Activated CD4-positive, alpha-beta T cell treated with anti-CD3 and anti-CD28 coated beads for 24 hours (primary cell): ENCODE results near the gene TMEM53.
"Not testable (repeated sequence)": the region's sequence is repeated elsewhere in the genome, so short reads cannot be mapped to it uniquely, and the experiment has no call there.

Experiments
- DNase-seq, 2 donors: peaks; one replicate each; pipeline ENCODE4 v3.0.0-alpha.2; 2020; ENCODE audit warnings: low read depth in 2 of 2

Gene TMEM53

DNA sequence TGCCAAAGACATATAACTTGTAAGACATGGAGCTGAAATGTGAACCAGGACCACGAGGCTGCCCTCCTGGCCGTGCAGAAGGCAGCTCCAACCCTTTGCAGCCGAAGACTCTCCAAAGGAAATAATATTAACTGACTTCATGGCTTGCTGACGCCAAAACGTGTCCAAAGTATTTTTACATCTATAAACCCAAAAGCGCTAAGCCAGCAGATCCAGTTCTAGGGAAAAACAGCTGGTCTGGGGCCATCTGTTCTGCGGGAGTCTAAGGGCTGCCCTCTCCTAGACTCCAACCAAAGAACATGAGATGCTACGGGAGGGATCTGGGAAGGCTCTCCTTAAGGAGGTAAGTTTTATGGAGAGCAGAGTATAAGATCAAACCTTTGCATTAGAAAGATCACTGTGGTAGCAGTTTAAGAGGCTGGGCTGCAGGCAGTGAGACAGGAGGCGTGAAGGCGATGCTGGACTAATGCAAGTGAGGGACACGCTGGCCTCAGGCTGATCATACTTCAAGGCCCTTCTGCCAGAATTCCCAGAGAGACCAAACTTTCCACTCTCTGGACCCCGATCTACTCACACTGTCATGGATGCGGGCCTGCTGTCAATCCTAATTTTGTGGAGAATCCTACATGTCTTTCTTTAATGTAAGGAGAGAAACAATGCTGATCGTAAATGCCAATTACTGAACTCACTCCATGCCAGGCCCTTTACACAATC is 1.2 kb downstream of the TMEM53 start:
- no peak for DNase-seq

GRCh38 chr1:44672254-44672955 is 1.9 kb downstream of the TMEM53 start:
- no peak for DNase-seq

DNA sequence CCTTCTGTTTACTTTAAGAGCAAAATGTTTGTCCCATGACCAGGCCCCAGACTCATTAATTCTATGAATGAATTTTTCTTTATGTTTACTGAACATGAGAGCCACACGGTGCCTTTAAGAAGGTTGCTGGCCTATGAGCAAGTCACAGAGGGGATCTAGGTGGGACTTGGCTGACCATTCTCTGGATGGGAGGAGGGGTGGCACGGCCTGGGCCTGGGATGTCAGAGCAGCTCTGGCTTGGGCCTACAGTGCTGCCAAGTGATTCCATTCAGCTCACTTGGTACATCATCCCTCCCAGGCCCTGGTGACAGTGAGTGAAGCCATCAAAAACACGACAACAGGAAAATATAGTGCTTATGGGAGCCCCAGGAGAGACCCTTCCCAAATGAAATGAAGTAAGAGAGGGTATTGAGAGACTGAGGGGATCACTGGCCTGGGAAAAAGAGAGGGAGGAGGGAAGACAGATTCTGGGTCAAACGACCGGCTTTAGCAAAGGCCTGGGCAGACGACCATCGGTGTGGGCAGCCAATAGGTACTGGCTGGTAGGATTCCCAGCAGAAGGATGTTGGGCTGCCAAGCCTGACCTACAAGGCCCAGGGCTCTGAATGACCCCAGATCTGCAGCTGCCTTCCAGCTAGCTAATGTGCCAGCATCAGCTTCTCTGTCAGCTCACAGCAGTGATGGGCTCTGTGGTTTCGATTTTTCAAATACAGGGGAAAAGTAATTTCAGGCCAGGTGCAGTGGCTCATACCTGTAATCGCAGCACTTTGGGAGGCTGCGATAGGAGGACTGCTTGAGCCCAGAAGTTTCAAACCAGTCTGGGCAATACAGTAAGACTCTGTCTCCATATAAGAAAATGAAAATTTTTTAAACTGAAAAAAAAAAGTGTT is 3.3 kb downstream of the TMEM53 start:
- DNase-seq: no peak

DNA sequence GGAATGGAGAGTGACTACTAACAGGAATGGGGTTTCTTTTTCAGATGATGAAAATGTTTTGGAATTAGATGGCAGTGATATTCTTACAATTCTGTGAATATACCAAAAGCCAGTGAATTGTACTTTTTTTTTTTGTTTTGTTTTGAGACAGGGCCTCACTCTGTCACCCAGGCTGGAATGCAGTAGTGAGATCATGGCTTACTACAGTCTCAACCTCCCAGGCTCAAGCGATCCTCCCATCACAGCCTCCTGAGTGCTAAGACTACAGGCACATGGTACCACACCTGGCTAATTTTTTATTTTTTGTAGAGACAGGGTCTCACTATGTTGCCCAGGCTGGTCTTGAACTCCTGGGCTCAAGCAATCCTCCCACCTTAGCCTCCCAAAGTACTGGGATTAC is 7.6 kb downstream of the TMEM53 start:
- not testable (repeated sequence) for DNase-seq

- peak in 1 of 2 donors; percentile 28 for DNase-seq
Measured at GRCh38 chr1:44664730-44665370, 9.4 kb downstream of the TMEM53 start.

- no peak for DNase-seq
Measured at GRCh38 chr1:44663417-44663816, 10.9 kb downstream of the TMEM53 start.

DNA sequence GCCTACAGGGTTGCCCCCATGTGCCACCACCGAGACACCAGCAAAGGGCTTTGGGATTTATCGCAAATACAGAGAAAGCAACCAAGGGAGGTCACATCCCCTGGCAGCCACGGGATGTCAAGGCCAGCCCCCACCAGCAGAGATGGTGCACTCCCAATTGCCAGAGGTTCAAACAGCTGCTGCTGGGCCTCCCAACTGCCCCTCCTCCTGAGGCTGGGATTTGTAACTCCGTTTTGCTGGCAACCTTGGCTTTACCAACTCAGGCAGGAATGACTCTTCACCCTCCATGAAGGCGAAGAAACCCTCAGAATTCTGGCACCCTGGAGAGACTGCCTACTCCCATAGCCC is 11.6 kb downstream of the TMEM53 start:
- no peak for DNase-seq

GRCh38 chr1:44661781-44662682 is 12.2 kb downstream of the TMEM53 start:
- DNase-seq: no peak

DNA sequence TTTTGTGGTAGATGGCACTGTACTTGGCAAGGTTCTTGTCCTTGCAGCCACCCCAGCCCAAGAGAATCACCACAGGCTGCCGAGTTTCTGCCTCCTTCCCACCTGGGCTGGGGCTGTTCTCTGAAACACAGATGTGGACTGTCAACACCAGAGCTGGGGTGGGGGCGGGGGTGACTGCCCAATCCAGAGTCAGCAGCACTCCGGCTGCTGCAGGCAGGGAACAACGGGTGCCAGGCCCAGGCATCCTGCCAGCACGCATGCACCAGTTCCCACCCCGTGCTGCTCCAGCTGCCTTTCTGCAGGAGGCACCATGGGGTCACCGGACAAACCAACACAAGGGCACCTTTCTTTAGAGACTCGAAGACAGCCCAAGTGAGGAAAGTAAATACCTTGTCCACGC is 14.1 kb downstream of the TMEM53 start:
- DNase-seq: no peak

GRCh38 chr1:44659566-44659965 is 14.7 kb downstream of the TMEM53 start:
- no peak for DNase-seq

DNA sequence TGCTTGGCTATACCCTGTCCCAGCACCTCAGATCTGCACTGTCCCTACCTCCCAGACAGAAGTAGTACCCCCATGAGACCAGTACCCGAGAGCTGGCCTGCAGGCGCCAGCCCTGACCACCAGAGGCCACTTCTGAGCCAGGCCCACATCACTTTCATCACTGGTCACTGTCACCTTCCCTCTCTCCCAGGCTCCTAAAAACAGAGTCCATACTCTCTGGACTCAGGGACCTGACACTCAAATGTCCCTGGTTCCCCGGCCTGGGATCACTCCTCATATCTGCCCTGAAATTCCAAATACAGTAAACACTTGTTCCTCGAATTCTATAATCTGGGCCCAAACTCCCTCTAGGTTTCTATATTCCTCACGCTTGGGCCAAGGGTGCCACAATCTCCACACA is 18.7 kb downstream of the TMEM53 start:
- DNase-seq: no peak

DNA sequence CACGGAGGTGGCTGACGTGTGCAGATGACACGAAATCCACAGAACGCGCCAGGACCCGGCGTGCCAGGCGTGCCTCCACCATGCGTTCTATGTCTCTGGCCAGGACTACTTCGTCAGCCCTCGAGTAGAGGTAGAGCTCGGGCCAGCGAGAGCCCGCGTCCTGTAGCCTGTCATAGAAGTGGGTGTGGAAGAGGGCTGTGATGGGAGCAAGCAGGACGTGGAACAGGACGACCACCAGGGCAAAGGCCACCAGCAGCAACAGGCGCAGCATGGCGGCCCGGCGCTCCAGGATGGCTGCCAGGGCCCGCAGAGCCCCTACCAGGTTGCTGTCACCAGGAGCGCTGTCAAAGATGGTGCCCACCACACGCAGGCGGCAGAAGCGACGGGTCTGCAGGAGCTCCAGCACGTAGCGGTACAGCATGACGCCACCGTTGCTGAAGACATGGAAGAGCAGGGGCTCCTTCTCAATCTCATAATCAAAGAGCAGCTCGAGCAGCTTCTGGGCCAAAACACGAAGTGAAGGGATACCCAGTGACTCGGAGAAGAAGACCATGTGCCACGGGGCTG is 19.6 kb downstream of the TMEM53 start:
- no peak for DNase-seq

- DNase-seq: no peak
Measured at GRCh38 chr1:44653107-44653964, 20.9 kb downstream of the TMEM53 start.

DNA sequence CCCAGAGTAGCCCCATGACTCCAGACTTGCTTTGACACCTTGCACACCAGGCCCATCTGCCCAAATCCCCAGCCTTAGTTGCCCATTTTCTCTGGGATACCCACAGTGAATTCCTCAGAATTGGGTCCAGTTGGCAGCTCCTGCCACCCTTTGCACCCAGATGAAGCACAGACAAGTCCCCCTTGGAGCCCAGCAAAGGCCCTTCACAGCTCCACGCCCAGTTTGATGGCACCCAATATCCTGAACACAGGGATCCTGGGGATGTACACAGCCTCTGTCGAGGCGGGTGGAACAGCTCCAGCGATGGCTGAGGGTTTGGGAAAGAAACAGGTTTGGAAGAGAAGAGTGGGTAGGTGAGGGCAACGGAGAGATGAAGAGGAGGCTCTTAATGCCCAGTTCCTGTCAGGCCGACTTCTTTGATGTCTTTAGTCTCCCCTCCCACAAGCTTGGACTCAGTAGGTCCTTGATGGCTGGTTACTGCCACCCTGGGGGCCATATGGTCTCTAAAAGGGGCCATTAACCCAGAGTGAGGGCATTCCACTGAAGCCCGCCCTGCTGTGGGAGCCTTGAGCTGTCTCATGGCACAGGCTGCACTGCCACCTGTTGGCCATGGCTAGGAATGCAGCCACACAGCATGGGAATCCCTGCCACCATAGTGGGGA is 21.7 kb downstream of the TMEM53 start:
- peak; percentile 63 to 74 for DNase-seq

GRCh38 chr1:44651069-44651468 is 23.2 kb downstream of the TMEM53 start:
- DNase-seq: no peak

GRCh38 chr1:44650159-44650831 is 24.0 kb downstream of the TMEM53 start:
- DNase-seq: no peak

DNA sequence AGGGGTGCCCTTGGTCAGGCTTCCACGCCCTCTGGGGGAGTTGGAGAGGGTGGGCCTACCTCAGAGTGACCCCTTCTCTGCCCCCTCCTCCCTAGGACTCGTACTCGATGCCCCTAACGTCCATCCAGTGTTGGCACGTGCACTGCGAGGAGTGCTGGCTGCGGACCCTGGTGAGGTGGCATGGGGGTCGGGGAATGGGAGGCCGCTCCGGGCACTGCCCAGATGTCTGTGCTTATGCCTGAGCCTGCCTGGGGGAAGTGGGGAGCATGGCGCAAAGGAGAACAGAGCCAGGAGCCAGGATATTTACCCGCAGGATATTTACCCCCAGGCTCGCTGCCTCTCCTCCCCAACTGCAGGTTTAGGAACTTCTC is 24.5 kb downstream of the TMEM53 start:
- DNase-seq: no peak

DNA sequence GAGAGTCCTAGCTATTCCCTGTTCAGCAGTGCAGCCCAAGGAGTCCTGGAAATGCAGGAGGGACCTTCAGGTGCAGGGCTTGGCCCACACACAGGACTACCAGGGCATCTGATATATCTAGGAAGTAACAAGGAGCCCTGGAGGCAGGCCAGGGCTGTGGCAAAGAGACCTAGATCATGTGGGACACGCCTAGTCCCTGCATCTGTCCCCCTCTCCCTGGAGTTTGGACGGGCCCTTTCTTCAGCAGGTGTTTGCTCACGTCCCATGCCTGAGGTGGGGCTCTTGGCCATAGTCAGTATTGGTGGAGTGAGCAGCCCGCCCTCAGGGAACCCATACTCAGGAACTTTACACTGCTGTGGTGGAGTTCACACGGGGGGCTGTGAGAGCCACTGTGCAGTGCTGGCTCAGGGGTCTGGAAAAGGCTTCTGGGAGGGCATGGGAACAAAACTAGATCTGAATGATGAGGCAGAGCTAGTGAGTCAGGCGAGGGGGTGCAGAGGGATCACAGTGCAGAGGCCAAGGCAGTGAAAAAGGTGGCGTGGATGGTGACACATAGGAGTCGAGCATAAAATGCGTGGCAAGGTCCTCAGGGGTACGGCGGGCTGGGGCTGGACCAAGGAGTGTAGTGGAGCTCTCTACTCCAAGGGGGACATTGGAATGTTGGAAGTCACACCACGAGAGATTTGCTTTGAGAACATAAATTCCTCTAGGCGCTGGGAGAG is 25.6 kb downstream of the TMEM53 start:
- DNase-seq: no peak
